Liver (tissue), 9 donors: Measurements from ENCODE around the gene ADAP1. TPM values are rescaled to one million over a fixed set of nuclear protein-coding genes. Genes with fewer than 3 reads are reported as not detected.

Experiments
- DNase-seq: peaks from one replicate; pipeline ENCODE4 v3.0.0-alpha.2; 2017; ENCODE audit warnings: low spot score
- H3K27ac ChIP-seq, 2 donors: one replicate each; pipeline ENCODE4 v1.7.0; 2013; ENCODE audit warnings: inconsistent platforms in 2 of 2, low read length in 2 of 2, control low read depth in 1 of 2, low read depth in 1 of 2, mild to moderate bottlenecking in 1 of 2
- H3K27me3 ChIP-seq, 4 donors: one replicate each; pipeline versions ENCODE4 v1.6.1 to v1.7.0; 2013; ENCODE audit warnings: low read length in 3 of 4, inconsistent platforms in 1 of 4, mild to moderate bottlenecking in 1 of 4, moderate library complexity in 1 of 4; ENCODE audit not compliant: control insufficient read depth in 4 of 4, insufficient read depth in 4 of 4
- H3K36me3 ChIP-seq, 4 donors: one replicate each; pipeline versions ENCODE4 v1.6.1 to v1.7.0; 2013; ENCODE audit warnings: low read length in 3 of 4, mild to moderate bottlenecking in 3 of 4, low read depth in 1 of 4, moderate library complexity in 1 of 4; ENCODE audit not compliant: control insufficient read depth in 4 of 4, insufficient read depth in 3 of 4
- H3K4me1 ChIP-seq, 4 donors: one replicate each; pipeline versions ENCODE4 v1.6.1 to v1.7.0; 2013; ENCODE audit warnings: low read length in 3 of 4, mild to moderate bottlenecking in 3 of 4, moderate library complexity in 1 of 4; ENCODE audit not compliant: control insufficient read depth in 4 of 4, insufficient read depth in 4 of 4
- H3K4me3 ChIP-seq, 3 donors: one replicate each; pipeline versions ENCODE4 v1.6.1 to v1.7.0; 2013; ENCODE audit warnings: low read length in 3 of 3, control low read depth in 1 of 3, low read depth in 1 of 3, mild to moderate bottlenecking in 1 of 3
- H3K9ac ChIP-seq, 2 donors: one replicate each; pipeline ENCODE4 v1.7.0; 2013; ENCODE audit warnings: low read length in 2 of 2, mild to moderate bottlenecking in 2 of 2, moderate library complexity in 2 of 2, control low read depth in 1 of 2, low read depth in 1 of 2
- H3K9me3 ChIP-seq, 4 donors: one replicate each; pipeline versions ENCODE4 v1.6.1 to v1.7.0; 2013; ENCODE audit warnings: low read length in 3 of 4; ENCODE audit not compliant: control insufficient read depth in 4 of 4
- FOXA2 ChIP-seq: IDR thresholded peaks from 2 replicates; pipeline ENCODE4 v1.6.1; 2016; ENCODE audit warnings: antibody characterized with exemption
- JUND ChIP-seq, 2 donors: IDR thresholded peaks; 2 replicates each; pipeline ENCODE4 v1.6.1; 2016; ENCODE audit warnings: antibody characterized with exemption in 2 of 2
- RXRA ChIP-seq, 2 donors: IDR thresholded peaks; 2 replicates each; pipeline ENCODE4 v1.6.1; 2017 to 2018; ENCODE audit warnings: antibody characterized with exemption in 2 of 2, mild to moderate bottlenecking in 1 of 2
- YY1 ChIP-seq: IDR thresholded peaks from 2 replicates; pipeline ENCODE4 v1.6.1; 2016; ENCODE audit warnings: antibody characterized with exemption, mild to moderate bottlenecking
- WGBS: extraction: QIAGEN DNeasy Blood & Tissue Kit; methylation state at CpG from one replicate; pipeline ENCODE4 v1.1.7; 2013; 5-methylcytosine and 5-hydroxymethylcytosine counted together
- polyA plus RNA-seq, 2 donors: library from polyadenylated mRNA; stranded (reverse) in 1 of 2; unstranded in 1 of 2; fragments of 200-250 nt in 1 of 2; fragments of >200 nt in 1 of 2; fragmentation: Nextera tagmentation in 1 of 2; extraction: Ambion mirVana in 1 of 2; gene quantifications; one replicate each; pipeline versions ENCODE4 v1.2.1 to v1.2.3, GENCODE V29; 2013 to 2015
- total RNA-seq, 2 donors: library from RNA; depleted of rRNA; stranded (reverse); fragments of >200 nt; gene quantifications; one replicate each; pipeline ENCODE4 v1.2.3, GENCODE V29; 2014
- TF ChIP-seq, protein P1 (sequence below): IDR thresholded peaks from 2 replicates; pipeline ENCODE4 v1.6.1; 2016; ENCODE audit warnings: antibody characterized with exemption
- TF ChIP-seq, protein P2 (sequence below): IDR thresholded peaks from 2 replicates; pipeline ENCODE4 v1.6.1; 2016; ENCODE audit warnings: antibody characterized with exemption, mild to moderate bottlenecking
- donor health status: healthy.
- donor health status: healthy.
- donor health status: healthy.
- donor health status: healthy.
- donor health status: healthy.

The ADAP1 gene
- total and polyA plus RNA-seq, 4 donors = 0.46 to 3.7 (median 2.7) TPM

DNA sequence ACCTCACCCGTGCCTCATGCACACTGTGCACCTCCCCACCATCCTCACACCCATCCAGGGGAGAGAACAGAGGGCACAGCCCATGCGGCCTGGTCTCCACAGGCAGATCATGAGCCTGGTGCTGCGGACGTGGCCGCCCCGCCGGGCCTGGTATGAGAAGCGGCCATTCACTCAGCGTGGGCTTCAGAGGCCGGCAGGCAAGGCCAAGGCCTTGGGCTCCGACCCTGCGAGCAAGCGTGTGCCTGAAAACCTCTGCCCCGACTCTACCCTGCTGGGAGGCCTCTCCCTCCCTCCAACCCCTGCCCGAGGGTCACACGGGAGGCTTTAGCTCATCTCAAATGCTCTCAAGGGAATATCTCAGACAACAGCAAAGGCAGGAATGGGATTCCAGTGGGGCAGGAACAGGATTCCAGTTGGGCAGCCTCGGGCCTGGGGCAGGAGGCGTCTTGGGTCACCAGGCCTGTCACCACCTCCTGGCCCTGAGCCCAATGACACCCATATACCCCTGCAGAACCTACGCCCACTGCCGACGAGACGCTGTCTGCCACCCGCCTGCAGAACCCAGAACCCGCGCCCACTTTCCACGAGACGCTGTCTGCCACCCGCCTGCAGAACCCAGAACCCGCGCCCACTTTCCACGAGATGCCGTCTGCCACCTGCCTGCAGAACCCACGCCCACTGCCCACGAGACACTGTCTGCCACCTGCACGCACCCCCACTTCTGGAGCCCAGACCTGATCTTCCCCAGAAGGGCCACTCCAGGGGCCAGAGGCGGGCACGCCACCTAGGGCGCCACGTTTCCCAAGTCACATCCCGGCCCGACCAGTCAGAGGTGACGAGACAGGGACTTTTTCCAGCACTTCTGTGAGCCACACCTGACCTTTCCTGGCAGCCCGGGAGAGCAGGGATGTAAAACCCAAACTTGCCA, 38.9 kb downstream of the ADAP1 start:
- Histone ChIP-seq H3K36me3 (no peaks in the 10 kb centered on the region), H3K27ac (no peak overlapping the region), H3K9me3 (no peaks in the 10 kb centered on the region), H3K4me3 (no peak overlapping the region), H3K27me3 (no peaks in the 10 kb centered on the region), H3K4me1 (no peaks in the 10 kb centered on the region), H3K9ac (no peak overlapping the region)
- 89% methylated on average over 43 of the region's 43 CpGs for WGBS
- TF ChIP-seq RXRA (IDR thresholded peaks at IDR 0.05) (no peak), FOXA2 (no peak), JUND (IDR thresholded peaks at IDR 0.05) (no peak)
- TF ChIP-seq, protein P1, sequence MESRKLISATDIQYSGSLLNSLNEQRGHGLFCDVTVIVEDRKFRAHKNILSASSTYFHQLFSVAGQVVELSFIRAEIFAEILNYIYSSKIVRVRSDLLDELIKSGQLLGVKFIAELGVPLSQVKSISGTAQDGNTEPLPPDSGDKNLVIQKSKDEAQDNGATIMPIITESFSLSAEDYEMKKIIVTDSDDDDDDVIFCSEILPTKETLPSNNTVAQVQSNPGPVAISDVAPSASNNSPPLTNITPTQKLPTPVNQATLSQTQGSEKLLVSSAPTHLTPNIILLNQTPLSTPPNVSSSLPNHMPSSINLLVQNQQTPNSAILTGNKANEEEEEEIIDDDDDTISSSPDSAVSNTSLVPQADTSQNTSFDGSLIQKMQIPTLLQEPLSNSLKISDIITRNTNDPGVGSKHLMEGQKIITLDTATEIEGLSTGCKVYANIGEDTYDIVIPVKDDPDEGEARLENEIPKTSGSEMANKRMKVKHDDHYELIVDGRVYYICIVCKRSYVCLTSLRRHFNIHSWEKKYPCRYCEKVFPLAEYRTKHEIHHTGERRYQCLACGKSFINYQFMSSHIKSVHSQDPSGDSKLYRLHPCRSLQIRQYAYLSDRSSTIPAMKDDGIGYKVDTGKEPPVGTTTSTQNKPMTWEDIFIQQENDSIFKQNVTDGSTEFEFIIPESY = no peak
- TF ChIP-seq, protein P2, sequence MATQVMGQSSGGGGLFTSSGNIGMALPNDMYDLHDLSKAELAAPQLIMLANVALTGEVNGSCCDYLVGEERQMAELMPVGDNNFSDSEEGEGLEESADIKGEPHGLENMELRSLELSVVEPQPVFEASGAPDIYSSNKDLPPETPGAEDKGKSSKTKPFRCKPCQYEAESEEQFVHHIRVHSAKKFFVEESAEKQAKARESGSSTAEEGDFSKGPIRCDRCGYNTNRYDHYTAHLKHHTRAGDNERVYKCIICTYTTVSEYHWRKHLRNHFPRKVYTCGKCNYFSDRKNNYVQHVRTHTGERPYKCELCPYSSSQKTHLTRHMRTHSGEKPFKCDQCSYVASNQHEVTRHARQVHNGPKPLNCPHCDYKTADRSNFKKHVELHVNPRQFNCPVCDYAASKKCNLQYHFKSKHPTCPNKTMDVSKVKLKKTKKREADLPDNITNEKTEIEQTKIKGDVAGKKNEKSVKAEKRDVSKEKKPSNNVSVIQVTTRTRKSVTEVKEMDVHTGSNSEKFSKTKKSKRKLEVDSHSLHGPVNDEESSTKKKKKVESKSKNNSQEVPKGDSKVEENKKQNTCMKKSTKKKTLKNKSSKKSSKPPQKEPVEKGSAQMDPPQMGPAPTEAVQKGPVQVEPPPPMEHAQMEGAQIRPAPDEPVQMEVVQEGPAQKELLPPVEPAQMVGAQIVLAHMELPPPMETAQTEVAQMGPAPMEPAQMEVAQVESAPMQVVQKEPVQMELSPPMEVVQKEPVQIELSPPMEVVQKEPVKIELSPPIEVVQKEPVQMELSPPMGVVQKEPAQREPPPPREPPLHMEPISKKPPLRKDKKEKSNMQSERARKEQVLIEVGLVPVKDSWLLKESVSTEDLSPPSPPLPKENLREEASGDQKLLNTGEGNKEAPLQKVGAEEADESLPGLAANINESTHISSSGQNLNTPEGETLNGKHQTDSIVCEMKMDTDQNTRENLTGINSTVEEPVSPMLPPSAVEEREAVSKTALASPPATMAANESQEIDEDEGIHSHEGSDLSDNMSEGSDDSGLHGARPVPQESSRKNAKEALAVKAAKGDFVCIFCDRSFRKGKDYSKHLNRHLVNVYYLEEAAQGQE = no peak
- no peak for DNase-seq

DNA sequence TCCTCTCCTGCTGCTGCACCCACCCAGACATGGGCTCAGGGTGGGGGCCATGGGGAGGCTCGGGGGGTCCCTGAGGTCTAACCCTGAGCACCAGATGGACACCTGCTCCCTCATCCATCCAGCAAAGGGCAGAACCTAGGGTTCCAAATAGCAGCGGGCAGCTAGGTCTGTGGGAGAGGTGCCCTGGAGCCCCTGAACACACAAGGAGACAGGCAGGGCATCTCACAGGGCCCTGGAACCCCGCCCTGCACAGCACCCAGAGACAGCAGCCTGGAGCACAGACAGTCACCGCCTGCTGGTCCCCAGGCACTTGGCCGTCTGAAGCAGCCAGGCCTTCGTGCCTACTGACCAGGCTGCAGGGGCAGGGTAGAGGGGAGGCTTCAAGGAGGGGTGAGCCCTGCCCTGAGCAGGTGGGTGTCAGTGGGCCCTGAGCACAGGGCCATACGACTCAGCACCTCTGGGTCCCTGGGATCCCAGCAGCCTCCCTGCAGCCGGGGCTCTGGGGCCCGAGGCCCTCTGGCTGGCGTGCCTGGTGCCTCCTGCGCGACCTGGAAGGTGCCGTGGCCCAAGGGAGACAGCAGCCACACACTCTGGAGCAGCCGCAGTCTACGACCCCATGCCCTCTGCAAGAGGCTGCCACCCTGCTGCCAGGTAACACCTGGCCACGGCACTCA, 39.8 kb downstream of the ADAP1 start:
- DNase-seq = no peak
- no peaks in the 10 kb centered on the region for H3K27me3 ChIP-seq
- WGBS = 87% methylated on average over 16 of the region's 16 CpGs
- no peaks in the 10 kb centered on the region for H3K9me3 ChIP-seq
- no peak overlapping the region for H3K9ac ChIP-seq
- H3K4me1 ChIP-seq = no peaks in the 10 kb centered on the region
- no peak overlapping the region for H3K27ac ChIP-seq
- no peaks in the 10 kb centered on the region for H3K36me3 ChIP-seq
- H3K4me3 ChIP-seq = no peak overlapping the region
- TF ChIP-seq, protein P1 = no peak
- TF ChIP-seq, protein P2 = no peak
- TF ChIP-seq YY1 = no peak
